Astrocyte (in vitro differentiated cells and primary cell): Measurements from ENCODE around the gene OR52D1.

Experiments
- CTCF ChIP-seq: IDR thresholded peaks from 2 replicates; pipeline ENCODE4 v1.5.1; 2011; ENCODE audit warnings: low read depth, mild to moderate bottlenecking, inconsistent platforms, low read length, moderate library complexity; ENCODE audit not compliant: insufficient read depth
- EZH2 ChIP-seq: IDR thresholded peaks from 2 replicates; pipeline ENCODE4 v1.6.1; 2012; ENCODE audit warnings: mild to moderate bottlenecking, low read length, inconsistent platforms; ENCODE audit not compliant: insufficient read depth

GRCh38 chr11:5521540-5521939 is 33.1 kb downstream of the OR52D1 start:
- TF ChIP-seq EZH2 (no peak), CTCF (no peak)
